GM04504 (cell line): ENCODE results near the gene GRAMD1B.
A peak's percentile ranks its signal among the peaks of the same experiment; 100 is the strongest.

Experiments
- DNase-seq: peaks from one replicate; pipeline ENCODE4 v3.0.0-alpha.2; 2012; ENCODE audit warnings: low read depth

GRAMD1B gene

DNA sequence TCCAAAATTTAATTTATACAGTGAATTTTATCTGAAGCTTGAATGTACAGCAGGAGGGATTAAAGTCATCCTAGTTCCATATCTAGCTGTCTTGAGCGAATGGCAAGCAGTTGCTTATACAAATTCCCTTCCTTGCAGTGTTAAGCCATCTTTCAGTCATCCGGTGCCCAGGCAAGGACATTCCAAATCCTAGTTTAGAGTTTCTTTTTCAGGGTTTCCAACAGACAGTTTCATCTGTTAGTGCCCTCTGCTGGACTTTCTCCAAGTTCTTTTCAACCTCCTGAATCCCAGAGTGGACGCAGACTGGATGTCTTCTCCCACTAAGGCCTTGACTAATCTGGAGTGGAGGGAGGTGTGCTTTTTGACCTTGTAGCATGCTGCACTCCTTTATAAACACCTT, 45.4 kb downstream of the GRAMD1B start:
- peak; percentile 22 for DNase-seq

DNA sequence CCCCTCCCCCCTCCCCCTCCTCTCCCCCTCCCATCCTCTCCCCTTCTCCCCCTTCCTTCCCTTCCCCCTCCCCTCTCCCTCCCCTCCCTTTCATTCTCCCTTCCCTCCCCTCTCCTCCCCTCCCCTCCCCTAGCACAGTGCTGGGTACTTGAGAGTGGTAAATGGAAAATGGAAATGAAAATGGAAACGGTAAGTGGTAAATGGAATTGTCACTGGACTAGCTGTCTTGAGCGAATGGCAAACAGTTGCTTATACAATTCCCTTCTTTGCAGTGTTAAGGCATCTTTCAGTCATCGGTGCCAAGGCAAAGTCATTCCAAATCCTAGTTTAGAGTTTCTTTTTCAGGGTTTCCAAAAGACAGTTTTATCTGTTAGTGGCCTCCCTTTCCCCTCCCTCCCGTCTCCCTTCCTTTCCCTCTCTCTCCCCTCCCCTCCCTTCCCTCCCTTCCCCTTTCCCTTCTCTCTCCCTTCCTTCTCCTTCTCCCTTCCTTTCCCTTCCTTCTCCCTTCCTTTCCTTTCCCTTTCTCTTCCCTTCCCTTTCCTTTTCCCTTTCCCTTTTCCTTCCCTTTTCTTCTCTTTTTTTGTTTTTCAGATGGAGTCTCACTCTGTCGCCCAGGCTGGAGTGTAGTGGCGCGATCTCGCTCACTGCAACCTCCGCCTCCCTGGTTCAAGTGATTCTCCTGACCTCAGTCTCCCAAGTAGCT, 47.3 kb downstream of the GRAMD1B start:
- no peak for DNase-seq

DNA sequence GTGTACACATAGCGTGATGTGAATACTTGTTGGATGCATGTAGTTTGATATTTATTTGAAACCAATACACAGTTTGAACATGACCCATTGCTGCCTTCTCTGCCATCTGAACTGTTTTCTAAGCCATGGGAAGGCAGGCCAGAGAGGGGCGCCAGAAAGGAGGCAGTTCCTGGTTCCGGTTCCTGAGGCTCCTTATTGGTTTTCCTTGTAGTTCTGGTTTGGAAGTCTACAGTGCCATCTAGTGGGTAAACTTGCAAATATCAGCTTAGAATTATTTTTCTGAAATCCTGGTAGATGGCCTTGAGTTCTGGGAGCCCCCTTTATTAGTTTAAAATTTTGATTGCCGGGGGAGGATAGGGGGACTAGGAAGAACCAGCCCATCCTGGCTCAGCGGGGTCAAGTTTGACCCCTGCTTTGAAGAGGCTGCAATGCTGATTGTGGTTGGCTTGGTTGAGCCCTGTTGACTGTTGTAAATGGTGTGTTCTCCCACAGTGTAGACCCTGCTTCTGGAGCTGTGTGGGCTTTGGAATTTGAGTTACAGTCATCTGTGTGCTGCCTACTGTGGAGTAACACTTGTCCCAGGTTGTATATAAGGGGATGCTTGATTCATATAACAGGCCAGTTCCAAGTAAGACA, 48.4 kb downstream of the GRAMD1B start:
- DNase-seq, result peak; percentile 53

DNA sequence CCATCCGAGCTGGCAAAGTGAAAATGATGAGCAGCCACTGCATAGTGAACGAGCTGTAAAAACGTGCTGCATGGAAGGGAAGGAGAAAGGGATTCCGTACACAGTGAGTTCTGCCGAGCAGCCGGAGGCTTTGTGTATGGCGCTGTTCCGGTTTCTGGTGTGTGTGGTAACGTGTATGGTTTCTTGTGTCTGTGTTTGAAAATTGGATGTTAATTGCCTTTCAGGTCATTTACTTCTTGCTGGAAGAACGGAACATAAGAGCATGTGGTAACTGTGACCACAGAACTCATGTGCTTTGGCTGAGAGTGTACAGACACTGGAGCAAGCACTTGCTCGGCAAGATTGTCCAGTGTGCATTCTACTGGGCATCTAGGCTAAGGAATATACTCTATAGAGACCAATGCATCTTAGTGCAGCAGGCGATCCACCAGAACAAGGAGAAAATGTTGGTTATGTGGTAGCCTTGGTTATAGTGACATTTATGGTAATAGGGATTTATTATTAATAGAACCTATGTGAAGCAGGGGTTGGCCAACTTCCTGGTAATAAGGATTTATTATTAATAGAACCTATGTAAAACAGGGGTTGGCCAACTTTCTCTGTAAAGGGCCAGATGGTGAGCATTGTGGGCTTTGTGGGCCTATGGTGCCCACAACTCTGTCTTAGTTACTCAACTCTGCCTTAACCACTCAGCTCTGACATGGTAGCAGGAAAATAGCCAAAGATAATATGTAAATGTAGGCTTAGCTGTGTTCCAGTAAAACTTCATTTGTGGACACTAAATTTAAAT, 49.2 kb downstream of the GRAMD1B start:
- DNase-seq, result no peak

DNA sequence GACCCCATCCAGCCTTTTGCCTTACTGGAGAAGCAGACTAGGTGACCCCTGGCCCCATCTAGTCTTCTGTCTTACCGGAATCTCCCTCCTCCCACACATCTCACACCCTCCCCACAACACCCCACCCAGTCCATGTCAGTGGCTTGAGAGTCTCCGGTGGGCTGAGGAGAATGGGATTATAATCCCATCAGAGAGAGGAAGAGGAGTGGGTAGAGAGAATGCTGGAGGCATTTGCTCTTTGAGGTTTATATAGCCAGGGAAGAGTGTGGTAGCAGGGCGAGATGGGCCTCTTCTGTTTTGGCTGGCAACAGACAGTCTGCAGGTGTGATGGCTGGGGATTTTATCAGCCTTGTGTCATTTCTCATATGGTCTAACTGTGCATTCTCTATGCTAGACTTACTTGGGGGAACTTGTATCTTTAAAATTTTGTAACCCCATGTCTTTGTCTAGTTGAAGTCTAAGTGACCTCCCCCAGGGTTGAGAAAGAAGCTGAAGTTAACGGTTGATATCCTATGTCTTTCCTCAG, 50.3 kb downstream of the GRAMD1B start:
- DNase-seq, result no peak

DNA sequence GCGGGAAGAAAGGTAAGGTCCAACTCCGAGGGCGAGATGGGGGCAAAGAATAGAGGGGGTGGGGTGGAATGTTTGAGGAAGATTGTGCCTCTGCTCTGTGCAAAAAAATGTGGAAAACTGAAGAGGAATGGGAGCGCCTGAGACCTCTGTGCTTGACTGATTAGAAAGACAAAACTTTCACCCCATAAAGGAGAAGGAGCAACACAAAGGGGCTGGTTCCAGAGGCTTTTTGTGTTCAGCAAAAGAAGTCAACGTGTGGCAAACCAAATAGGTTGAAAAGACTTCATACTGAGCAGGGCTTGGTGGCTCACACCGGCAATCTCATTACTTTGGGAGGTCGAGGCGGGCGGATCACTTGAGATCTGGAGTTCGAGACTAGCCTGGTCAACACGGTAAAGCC, 50.8 kb downstream of the GRAMD1B start:
- DNase-seq, result no peak

DNA sequence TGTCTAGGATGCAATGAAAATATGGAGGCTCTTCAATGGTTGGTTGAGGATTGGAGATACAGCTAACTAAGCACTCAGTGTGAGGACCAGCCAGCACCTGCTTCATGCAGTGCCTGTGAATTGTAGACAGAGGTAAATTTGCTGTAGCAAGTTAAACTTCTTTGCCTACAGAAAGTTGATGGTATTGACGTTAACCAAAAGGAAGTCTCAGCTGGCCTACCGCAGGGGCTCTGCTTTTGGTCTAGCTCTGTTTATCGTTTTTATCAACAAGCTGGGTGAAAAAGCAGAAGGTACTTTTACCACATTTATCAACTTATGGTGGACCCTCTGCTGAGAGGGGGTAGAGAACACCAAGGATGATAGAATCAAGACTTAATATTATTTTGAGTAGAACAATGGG, 51.6 kb downstream of the GRAMD1B start:
- DNase-seq, result no peak

DNA sequence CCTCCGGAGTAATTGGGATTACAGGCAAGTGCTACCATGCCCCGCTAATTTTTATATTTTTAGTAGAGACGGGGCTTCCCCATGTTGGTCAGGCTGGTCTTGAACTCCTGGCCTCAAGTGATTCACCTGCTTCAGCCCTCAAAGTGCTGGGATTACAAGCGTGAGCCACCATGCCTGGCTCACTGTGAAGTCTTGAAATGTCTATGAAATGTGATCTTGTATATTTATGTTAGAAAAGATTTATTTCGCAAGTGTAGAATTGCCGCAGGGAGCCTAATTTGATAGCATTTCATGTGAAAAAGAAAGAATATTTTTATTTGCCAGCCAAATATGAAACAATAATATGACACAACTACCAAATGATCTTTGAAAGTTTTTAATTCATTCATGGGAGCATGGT, 52.1 kb downstream of the GRAMD1B start:
- DNase-seq, result no peak

DNA sequence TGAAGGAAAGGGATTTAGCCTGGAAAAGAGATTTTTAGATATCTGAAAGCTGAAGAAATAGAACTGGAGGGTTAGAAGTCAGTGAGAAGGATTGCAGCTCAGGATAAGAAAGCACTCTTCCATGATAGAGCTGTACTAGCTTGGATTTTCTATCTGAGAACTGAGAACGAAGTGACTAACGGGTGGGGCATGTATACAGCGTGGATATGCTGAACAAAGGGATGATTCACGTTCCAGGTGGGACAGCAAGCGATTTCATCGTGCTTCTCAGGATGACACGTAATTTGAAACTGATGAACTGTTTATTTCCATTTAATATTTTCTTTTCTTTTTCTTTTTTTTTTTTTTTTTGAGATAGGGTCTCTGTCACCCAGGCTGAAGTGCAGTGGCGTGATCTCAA, 53.0 kb downstream of the GRAMD1B start:
- DNase-seq, result no peak

DNA sequence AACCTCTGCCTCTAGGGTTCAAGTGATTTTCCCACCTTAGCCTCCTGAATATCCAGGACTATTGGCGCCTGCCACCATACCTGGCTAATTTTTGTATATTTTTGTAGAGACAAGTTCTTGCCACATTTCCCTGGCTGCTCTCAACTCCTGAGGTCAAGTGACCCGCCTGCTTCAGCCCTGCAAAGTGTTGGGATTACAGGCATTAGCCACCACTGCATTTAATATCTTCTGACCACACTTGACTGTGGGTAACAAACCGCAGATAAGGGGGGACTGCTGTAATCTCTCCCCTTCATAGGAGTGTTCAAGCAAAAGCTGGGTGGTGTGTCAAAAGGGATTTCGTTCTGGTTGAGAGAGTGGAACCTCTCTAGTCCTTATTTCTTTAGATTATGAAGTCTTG, 53.4 kb downstream of the GRAMD1B start:
- DNase-seq, result no peak

DNA sequence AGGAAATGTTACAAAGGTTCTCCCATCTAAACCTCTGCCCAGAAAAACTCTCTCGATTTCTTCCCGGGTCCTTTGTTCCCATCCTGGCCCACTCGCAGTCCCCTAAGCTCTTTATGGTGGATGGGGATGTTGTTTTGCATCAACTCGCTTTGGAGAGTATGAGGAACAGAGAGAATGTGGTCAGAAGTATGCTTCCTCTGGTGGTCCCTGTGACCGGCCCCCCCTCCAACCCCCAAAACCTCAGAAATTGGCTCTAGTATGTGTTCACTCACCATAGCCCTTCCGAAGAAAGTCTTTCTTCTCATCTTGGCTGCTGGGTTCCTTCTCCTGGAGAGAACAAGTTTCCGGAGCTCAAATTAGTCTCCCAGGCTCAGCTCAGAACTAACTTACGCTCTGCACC, 54.4 kb downstream of the GRAMD1B start:
- DNase-seq, result no peak

DNA sequence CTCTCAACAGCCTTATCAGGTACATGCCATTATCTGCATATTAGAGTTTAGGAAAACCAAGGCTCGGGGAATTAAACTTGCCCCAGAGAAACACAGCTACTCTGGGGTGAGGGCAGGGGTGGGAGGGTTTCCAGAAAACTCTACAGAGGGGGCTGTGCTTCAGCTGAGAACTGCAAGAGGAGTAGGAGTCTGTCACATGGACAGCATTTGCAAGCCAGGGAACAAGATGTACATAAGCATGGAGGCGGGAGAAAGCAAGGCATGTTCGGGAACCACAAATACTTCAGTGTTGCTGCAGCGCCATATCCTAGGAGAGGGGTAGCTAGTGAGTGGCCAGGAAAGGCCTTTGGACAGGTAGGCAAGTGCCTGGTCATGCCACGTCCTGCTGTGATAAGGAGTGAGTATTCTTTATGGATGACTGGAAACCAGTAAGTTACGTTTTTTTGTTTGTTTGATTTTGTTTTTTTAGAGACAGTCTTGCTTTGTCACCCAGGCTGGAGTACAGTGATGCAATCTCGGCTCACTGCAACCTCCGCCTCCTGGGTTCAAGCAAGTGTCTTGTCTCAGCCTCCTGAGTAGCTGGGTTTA, 57.2 kb downstream of the GRAMD1B start:
- no peak for DNase-seq

DNA sequence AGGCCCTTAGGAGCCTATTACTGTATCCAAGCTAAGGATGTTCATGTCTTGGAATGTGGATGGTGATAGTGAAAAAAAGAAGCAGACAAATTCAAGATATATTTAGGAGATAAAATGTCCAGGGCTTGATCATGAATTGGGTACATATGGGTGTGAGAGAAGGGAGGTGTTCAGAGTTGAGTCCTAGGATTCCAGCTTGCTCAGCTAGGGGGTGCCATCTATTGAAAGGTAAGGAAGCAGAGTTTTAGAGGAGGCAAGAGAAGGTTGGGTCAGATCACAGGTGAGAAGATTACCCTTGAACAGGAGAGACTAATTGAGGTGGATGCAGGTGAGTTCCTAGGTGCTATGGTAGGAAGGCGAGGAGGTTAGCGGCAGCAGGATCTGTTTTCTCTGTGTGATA, 60.5 kb downstream of the GRAMD1B start:
- no peak for DNase-seq

DNA sequence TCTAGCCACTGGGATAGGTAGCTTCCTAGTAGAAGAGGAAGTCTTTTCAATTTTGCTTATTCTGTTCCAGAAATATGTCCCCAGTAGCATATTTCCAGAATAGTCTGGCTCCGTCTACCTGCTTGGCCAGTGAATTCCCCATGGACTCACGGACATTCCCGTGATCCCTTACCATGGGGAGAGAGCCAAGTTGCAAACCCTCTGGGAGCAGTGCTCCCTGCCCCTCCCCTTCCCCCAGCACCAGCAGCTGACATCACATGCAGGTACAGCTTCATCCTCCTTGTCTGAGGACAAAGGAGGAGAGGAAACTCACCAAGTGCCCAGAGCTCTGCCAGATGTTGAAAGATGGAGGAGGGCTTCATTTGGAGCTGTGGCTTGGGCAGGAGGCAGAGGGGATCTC, 61.2 kb downstream of the GRAMD1B start:
- DNase-seq, result no peak

DNA sequence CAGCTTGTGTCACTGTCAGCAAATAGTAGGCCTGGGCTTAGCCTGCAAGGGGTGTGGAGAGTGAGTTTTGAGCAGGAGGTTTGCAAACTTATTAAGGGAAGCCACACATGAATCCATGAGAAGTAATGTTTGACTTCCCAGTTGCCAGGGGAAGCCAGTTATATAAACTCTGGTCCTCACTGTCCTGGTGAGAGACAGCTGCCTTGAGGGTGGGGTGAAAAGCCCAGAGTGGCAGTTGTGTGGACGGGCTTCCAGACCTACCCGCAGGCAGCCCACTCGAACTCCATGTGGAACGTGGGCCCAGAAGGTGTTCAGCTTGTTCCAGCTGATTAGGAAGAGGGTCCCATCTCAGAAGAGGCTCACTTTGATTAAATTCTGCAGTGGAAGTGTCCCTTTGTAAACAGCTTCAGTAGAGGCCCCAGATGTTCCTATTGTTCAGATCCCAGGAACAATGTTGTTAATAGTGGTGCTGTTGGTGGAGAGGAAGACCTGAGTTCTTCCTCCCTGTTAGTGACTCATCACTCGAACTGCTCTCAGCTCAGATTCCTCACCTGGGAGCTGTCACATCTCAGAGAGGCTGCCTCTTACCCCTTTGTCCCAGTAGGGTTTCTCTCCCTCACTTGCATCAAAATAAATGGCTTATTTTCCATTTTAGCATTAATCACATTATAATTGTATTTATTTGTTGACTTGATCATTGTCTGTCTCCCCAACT, 63.4 kb downstream of the GRAMD1B start:
- DNase-seq, result no peak

DNA sequence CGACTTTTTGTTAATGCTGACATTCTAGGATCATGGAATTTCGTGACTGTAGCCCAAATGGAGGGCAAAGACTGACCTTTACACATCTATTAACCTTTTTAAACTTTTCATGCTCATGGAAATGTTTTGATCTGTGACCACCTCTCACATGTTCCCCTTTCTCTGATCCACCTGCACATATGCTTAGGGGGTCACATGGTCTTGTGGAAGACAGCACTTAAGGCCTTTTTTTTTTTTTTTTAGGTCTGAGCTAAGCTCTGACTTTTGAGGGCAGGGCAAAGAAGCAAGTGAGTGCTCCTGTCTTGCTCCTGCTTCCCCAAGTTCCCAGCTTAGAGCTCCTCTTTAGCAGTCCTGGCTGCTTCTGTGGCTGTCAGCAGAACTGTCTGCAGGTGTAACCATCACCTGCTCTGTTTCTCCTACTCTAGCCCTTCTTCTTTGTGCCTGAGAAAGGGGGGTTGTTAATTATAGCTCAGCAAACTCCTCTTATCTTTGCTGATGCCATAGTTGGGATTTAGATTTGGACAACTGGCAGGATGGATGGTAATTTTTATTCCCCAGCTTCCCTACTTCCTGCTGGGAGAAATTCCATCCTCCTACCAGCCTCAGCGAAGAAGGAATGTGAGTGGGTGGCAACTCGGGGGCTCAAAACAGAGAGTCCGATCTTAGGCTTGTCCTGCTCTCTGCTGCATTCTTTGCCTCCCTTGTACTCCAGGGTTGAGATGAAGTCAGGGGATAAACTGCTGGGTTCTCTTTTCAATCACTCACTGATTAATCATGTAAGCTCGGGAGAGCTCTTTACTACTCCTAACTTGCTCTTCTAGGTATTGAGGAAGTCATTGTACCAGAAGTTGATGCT, 64.4 kb downstream of the GRAMD1B start:
- no peak for DNase-seq

DNA sequence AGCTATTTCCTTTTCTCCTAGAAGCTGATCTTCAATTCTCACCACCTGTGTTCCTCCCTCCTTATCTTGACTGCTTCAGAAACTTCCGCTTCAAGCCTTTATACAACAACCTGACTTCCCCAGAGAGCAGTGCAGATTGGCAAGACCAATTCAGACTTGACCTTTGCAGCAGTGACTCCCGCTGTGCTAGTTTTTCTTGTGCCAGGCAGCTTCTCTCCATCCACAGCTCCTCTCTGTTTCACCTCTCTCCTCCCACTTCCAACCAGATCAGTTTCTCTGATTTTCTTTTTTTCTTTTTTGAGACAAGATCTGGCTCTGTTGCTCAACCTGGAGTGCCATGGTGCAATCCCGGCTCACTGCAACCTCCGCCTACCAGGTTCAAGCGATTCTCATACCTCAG, 74.3 kb downstream of the GRAMD1B start:
- no peak for DNase-seq

DNA sequence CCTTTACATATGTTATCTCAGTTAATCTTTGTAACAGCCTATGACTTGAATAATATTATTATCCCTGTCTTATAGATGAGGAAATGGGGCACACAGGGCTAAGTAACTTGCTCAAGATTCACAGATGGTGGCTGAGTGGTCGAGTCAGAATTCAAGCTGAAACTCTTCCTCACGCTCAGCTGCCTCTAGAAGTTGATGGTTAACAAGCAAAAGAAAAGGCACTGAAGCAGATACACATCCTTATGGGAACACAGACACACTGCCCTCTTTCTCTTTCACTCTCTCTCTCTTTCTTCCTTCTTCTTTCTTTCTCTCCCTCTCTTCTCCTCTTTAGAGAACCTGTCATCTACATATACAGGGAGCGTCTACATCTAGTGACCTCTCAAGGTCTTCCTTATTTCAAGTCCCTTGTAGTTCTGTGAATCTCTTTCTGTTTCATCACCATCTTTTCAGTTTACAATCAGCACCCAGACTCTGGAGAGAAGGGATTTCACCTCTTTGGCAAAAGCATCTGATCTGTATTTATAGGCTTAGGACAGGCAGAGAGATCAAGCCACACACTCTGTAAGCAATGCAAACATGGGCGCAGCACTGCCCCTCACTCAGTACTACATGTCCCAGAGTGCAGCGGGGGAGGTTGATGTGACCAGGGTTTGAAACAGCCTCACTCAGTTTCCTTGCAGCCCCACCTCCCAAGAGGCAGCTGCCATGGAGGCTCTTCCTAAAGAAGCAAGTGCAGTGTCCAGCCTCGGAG, 75.7 kb downstream of the GRAMD1B start:
- DNase-seq, result no peak

DNA sequence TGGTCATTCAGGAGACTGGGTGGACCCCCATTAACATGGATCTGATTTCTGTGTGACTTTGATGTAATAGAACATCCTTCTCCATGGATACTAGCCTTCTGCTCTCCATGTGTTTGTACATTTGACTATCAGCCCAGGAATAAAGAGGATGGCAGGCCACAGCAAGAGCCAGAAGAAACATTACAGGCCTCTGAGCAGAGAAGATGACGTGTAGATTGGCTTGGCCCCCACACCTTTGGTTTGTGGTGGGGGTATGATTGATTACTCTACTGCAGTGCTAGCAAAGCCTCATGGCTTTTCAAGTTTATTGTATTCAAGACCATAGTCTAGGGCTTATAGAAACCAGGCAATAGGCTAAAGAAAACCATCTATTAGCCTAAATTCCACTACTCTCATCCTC, 77.0 kb downstream of the GRAMD1B start:
- no peak for DNase-seq
